NT2/D1 (cell line): ENCODE results near the gene DCTPP1.

ENCODE experiments used
- SUZ12 ChIP-seq: IDR thresholded peaks from 2 replicates; pipeline ENCODE4 v1.6.1; 2011; ENCODE audit not compliant: insufficient read length, insufficient read depth; ENCODE audit errors: extremely low read depth
- YY1 ChIP-seq: IDR thresholded peaks from 2 replicates; pipeline ENCODE4 v1.6.1; 2011; ENCODE audit not compliant: insufficient read length, insufficient read depth
- ZNF274 ChIP-seq: IDR thresholded peaks from 2 replicates; pipeline ENCODE4 v1.6.1; 2011; ENCODE audit warnings: mild to moderate bottlenecking, low read depth, low read length

- TF ChIP-seq ZNF274 = no peak
- no peak for TF ChIP-seq YY1
- no peak for TF ChIP-seq SUZ12
These were observed 8.8 kb downstream of the DCTPP1 start for GRCh38 chr16:30421010-30421409.
